ENCODE data around the gene MYOZ2. TPM values are rescaled to one million over a fixed set of nuclear protein-coding genes. Genes with fewer than 3 reads are reported as not detected.
A peak's percentile ranks its signal among the peaks of the same experiment; 100 is the strongest.

MYOZ2 gene
- total and polyA plus RNA-seq, 7 experiments from 2014 or later = not detected

DNA sequence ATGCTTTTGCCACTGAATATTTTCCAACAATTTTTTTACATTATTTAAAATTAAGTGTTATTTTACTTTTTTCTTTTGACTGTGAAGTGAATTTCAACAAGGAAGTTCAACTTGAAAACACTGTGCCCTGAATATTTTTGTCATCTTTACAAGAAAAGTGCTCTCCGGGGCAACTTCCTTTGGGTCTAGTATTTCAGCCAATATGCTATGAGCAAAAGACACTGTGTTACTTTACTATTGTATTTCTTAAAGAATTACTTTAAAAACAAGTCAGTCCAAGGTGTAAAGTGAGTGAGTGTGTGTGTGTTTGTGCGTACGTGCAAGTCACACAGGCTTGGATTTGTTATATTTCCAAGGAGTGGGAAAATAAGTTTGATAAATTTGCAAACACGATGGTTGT lies 69.3 kb downstream of the MYOZ2 start:
- Mint-ChIP-seq H3K4me3 (peak overlapping the region in 2 of 10 donors; percentile 75 to 77), H3K4me1 (peaks cover 0 to 65% (median 9%) of the 10 kb centered on the region in 7 donors), H3K9me3 (peaks cover 0 to 8% (median 0%) of the 10 kb centered on the region in 11 donors), H3K36me3 (peaks cover 0 to 8% (median 4%) of the 10 kb centered on the region in 5 donors), H3K27me3 (peaks cover 0 to 7% (median 6%) of the 10 kb centered on the region in 5 donors), H3K27ac (peak overlapping the region in 1 of 9 donors; percentile 84)
- H3K9me3 ChIP-seq (ENCODE audit: control insufficient read depth in 2 of 3, low read length in 3 of 3) = no peaks in the 10 kb centered on the region
- no peaks in the 10 kb centered on the region for H3K36me3 ChIP-seq (ENCODE audit: control insufficient read depth in 2 of 3, insufficient read depth in 3 of 3, low read length in 3 of 3)
- POLR2A ChIA-PET = no interaction called here
- H3K27me3 ChIP-seq (ENCODE audit: control insufficient read depth in 2 of 2, insufficient read depth in 2 of 2, low read length in 2 of 2) = no peaks in the 10 kb centered on the region
- CTCF ChIA-PET = no interaction called here
- no peaks in the 10 kb centered on the region for H3K4me1 ChIP-seq (ENCODE audit: control insufficient read depth in 2 of 2, insufficient read depth in 2 of 2, low read length in 2 of 2)
- H3K27ac ChIP-seq (ENCODE audit: low read depth, low read length) = no peak overlapping the region
- intact Hi-C loops (cut with micrococcal nuclease) = no loop called here
- no peak overlapping the region for H3K4me3 ChIP-seq (ENCODE audit: low read length)
- DNase-seq = peak in 2 of 9 donors; percentile 16 to 27
- ATAC-seq = no peak

GRCh38 chr4:119205690-119206089 lies 70.1 kb downstream of the MYOZ2 start:
- CTCF ChIA-PET = no interaction called here
- DNase-seq (no peak), ATAC-seq (no peak)
- Mint-ChIP-seq H3K4me1 (peaks cover 4 to 64% (median 8%) of the 10 kb centered on the region in 7 donors), H3K4me3 (peak overlapping the region in 1 of 10 donors; percentile 77), H3K36me3 (peaks cover 0 to 3% (median under 1%) of the 10 kb centered on the region in 5 donors), H3K9me3 (peaks cover 0 to 4% (median 0%) of the 10 kb centered on the region in 11 donors), H3K27me3 (peaks cover 0 to 6% (median under 1%) of the 10 kb centered on the region in 5 donors), H3K27ac (no peak overlapping the region)
- intact Hi-C loops (cut with micrococcal nuclease) = no loop called here
- no peaks in the 10 kb centered on the region for H3K4me1 ChIP-seq (ENCODE audit: control insufficient read depth in 2 of 2, insufficient read depth in 2 of 2, low read length in 2 of 2)
- H3K4me3 ChIP-seq (ENCODE audit: low read length) = no peak overlapping the region
- H3K27ac ChIP-seq (ENCODE audit: low read depth, low read length) = no peak overlapping the region
- H3K36me3 ChIP-seq (ENCODE audit: control insufficient read depth in 2 of 3, insufficient read depth in 3 of 3, low read length in 3 of 3) = no peaks in the 10 kb centered on the region
- H3K9me3 ChIP-seq (ENCODE audit: control insufficient read depth in 2 of 3, low read length in 3 of 3) = no peaks in the 10 kb centered on the region
- H3K27me3 ChIP-seq (ENCODE audit: control insufficient read depth in 2 of 2, insufficient read depth in 2 of 2, low read length in 2 of 2) = no peaks in the 10 kb centered on the region
- POLR2A ChIA-PET = no interaction called here

DNA sequence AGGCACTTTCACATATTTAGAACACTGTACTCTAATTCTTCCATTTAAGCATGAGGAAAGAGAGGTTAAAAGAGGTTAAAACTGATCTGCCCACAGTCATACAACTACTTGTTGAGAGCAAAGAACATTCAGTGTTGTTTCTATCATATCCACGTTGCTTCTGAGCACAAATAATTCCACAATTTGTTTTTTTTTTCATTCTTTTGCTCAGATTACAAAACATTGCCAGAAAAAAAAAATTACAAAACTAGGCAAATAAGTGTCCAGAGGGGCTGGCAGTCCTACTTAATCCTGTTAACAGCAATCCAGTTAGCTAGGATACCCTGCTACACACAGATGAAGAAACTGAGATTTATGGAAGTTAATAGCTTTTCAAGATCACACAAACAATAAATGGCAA lies 70.5 kb downstream of the MYOZ2 start:
- Histone ChIP-seq H3K36me3 (ENCODE audit: control insufficient read depth in 2 of 3, insufficient read depth in 3 of 3, low read length in 3 of 3) (no peaks in the 10 kb centered on the region), H3K4me3 (ENCODE audit: low read length) (no peak overlapping the region), H3K27me3 (ENCODE audit: control insufficient read depth in 2 of 2, insufficient read depth in 2 of 2, low read length in 2 of 2) (no peaks in the 10 kb centered on the region), H3K27ac (ENCODE audit: low read depth, low read length) (no peak overlapping the region), H3K4me1 (ENCODE audit: control insufficient read depth in 2 of 2, insufficient read depth in 2 of 2, low read length in 2 of 2) (no peaks in the 10 kb centered on the region), H3K9me3 (ENCODE audit: control insufficient read depth in 2 of 3, low read length in 3 of 3) (no peaks in the 10 kb centered on the region)
- H3K4me3 Mint-ChIP-seq = peak overlapping the region in 2 of 10 donors; percentile 39 to 77
- ChIA-PET CTCF (no interaction called here), POLR2A (no interaction called here)
- peaks cover 0 to 3% (median 0%) of the 10 kb centered on the region in 5 donors for H3K36me3 Mint-ChIP-seq
- H3K27me3 Mint-ChIP-seq = peaks cover 0 to 6% (median 0%) of the 10 kb centered on the region in 5 donors
- H3K27ac Mint-ChIP-seq = peak overlapping the region in 1 of 9 donors; percentile 9
- intact Hi-C loops (cut with micrococcal nuclease) = no loop called here
- peaks cover 9 to 64% (median 11%) of the 10 kb centered on the region in 7 donors for H3K4me1 Mint-ChIP-seq
- ATAC-seq (no peak), DNase-seq (no peak)
- H3K9me3 Mint-ChIP-seq = peaks cover 0 to 4% (median 0%) of the 10 kb centered on the region in 11 donors

DNA sequence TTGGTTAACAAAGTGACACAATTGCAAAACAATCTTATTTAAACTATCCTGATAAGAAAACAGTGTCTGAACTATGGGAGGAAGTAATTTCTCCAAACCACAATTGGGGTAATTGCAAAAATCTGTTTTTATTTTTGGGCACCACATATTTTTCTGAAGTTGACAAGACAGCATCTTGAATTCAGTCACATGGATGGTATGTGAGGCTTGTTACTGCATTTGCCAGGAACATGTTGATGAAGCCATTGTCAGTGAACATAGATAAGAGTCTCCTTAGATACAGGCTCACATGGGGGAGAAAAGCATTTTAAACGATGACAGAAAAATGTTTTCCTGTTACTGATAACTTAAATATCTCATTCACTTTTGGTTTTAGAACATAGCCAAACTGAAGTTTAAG lies 71.4 kb downstream of the MYOZ2 start:
- ChIA-PET POLR2A (interaction anchor here (0.7 kb wide), 1 partner anchor 30 kb away, joined by 3 read pairs; no protein-coding TSS in a partner anchor), CTCF (no interaction called here)
- no peak overlapping the region for H3K27ac ChIP-seq (ENCODE audit: low read depth, low read length)
- H3K9me3 Mint-ChIP-seq = peaks cover 0 to 3% (median 0%) of the 10 kb centered on the region in 11 donors
- H3K36me3 Mint-ChIP-seq = no peaks in the 10 kb centered on the region
- no peaks in the 10 kb centered on the region for H3K4me1 ChIP-seq (ENCODE audit: control insufficient read depth in 2 of 2, insufficient read depth in 2 of 2, low read length in 2 of 2)
- H3K9me3 ChIP-seq (ENCODE audit: control insufficient read depth in 2 of 3, low read length in 3 of 3) = no peaks in the 10 kb centered on the region
- no peaks in the 10 kb centered on the region for H3K36me3 ChIP-seq (ENCODE audit: control insufficient read depth in 2 of 3, insufficient read depth in 3 of 3, low read length in 3 of 3)
- no peak overlapping the region for H3K4me3 ChIP-seq (ENCODE audit: low read length)
- peaks cover 0 to 4% (median 0%) of the 10 kb centered on the region in 5 donors for H3K27me3 Mint-ChIP-seq
- H3K4me3 Mint-ChIP-seq = peak overlapping the region in 2 of 10 donors; percentile 52 to 77
- H3K27ac Mint-ChIP-seq = peak overlapping the region in 2 of 9 donors; percentile 8 to 85
- ATAC-seq = no peak
- peaks cover 13 to 65% (median 17%) of the 10 kb centered on the region in 7 donors for H3K4me1 Mint-ChIP-seq
- no peaks in the 10 kb centered on the region for H3K27me3 ChIP-seq (ENCODE audit: control insufficient read depth in 2 of 2, insufficient read depth in 2 of 2, low read length in 2 of 2)
- intact Hi-C loops (cut with micrococcal nuclease) = no loop called here
- DNase-seq = no peak

DNA sequence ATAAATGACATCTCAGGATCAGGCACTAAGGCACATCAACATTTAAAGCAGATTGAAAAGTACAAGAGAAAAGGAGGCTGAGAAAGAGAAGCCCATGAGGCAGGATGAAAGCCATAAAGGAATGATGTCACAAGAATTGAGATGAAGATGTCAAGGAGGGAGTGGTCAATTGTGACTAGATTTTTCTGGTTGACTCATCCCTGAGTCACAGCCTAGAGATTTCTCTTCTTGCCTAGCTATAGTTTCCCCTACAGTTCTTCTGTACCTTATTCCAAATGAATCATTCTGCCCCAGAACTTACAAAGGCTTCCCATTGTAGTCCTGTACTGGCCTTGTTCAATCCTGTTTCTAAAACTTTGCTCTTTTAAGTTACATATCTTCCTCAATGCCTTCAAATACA lies 73.4 kb downstream of the MYOZ2 start:
- Histone ChIP-seq H3K4me3 (ENCODE audit: low read length) (no peak overlapping the region), H3K36me3 (ENCODE audit: control insufficient read depth in 2 of 3, insufficient read depth in 3 of 3, low read length in 3 of 3) (peaks cover 0 to 6% (median 0%) of the 10 kb centered on the region in 3 experiments), H3K27ac (ENCODE audit: low read depth, low read length) (no peak overlapping the region), H3K4me1 (ENCODE audit: control insufficient read depth in 2 of 2, insufficient read depth in 2 of 2, low read length in 2 of 2) (peaks cover 0 to 6% of the 10 kb centered on the region in 2 donors), H3K27me3 (ENCODE audit: control insufficient read depth in 2 of 2, insufficient read depth in 2 of 2, low read length in 2 of 2) (no peaks in the 10 kb centered on the region), H3K9me3 (ENCODE audit: control insufficient read depth in 2 of 3, low read length in 3 of 3) (no peaks in the 10 kb centered on the region)
- peak in 1 of 9 donors; percentile 37 for DNase-seq
- Mint-ChIP-seq H3K36me3 (no peaks in the 10 kb centered on the region), H3K4me3 (no peak overlapping the region), H3K27ac (peak overlapping the region in 4 of 9 donors; percentile 18 to 35 (median 27)), H3K27me3 (peaks cover 0 to 4% (median 0%) of the 10 kb centered on the region in 5 donors), H3K4me1 (peaks cover 17 to 58% (median 25%) of the 10 kb centered on the region in 7 donors), H3K9me3 (peaks cover 0 to 3% (median 0%) of the 10 kb centered on the region in 11 donors)
- ATAC-seq = no peak
- ChIA-PET CTCF (no interaction called here), POLR2A (no interaction called here)
- intact Hi-C loops (cut with micrococcal nuclease) = no loop called here

DNA sequence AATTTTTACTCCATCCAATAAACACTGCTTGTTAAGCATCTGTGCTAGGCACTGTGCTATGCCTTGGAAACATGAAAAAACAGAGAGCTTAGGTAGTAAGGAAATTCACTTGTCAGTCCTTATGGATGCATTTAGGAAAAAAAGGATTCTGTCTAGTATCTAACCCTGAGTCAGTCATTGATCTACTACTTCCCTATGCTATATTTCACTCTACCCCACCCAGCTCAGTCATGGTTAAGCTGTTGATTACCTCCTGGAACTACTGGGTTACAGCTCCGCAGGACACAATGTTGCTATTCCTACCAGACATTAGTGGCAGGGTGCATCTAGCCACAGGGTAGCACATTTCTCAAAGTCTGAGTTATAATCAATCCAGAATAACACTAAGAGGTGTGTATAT lies 74.0 kb downstream of the MYOZ2 start:
- intact Hi-C loops (cut with micrococcal nuclease) = no loop called here
- Mint-ChIP-seq H3K9me3 (peaks cover 0 to 3% (median 0%) of the 10 kb centered on the region in 11 donors), H3K36me3 (no peaks in the 10 kb centered on the region), H3K4me3 (no peak overlapping the region), H3K4me1 (peaks cover 19 to 60% (median 30%) of the 10 kb centered on the region in 7 donors), H3K27ac (peak overlapping the region in 2 of 9 donors; percentile 29 to 35), H3K27me3 (peaks cover 0 to 4% (median 0%) of the 10 kb centered on the region in 5 donors)
- DNase-seq (no peak), ATAC-seq (no peak)
- ChIA-PET POLR2A (interaction anchor here (0.6 kb wide), 1 partner anchor 154 kb away, joined by 4 read pairs; no protein-coding TSS in a partner anchor), CTCF (no interaction called here)
- H3K36me3 ChIP-seq (ENCODE audit: control insufficient read depth in 2 of 3, insufficient read depth in 3 of 3, low read length in 3 of 3) = peaks cover 0 to 6% (median 0%) of the 10 kb centered on the region in 3 experiments
- no peaks in the 10 kb centered on the region for H3K9me3 ChIP-seq (ENCODE audit: control insufficient read depth in 2 of 3, low read length in 3 of 3)
- no peak overlapping the region for H3K4me3 ChIP-seq (ENCODE audit: low read length)
- peaks cover 0 to 7% of the 10 kb centered on the region in 2 donors for H3K4me1 ChIP-seq (ENCODE audit: control insufficient read depth in 2 of 2, insufficient read depth in 2 of 2, low read length in 2 of 2)
- no peaks in the 10 kb centered on the region for H3K27me3 ChIP-seq (ENCODE audit: control insufficient read depth in 2 of 2, insufficient read depth in 2 of 2, low read length in 2 of 2)
- no peak overlapping the region for H3K27ac ChIP-seq (ENCODE audit: low read depth, low read length)
